HCT116 (cell line): ENCODE data around the gene CCDC187. TPM values are rescaled to one million over a fixed set of nuclear protein-coding genes. Genes with fewer than 3 reads are reported as not detected.

Source experiments
- ATAC-seq: fragments of 200-7000 bp; cut with Tn5 transposase; 2 replicates; pipeline ENCODE4 v1.9.1; 2020; ENCODE audit warnings: mild to moderate bottlenecking, moderate library complexity
- BruUV-seq: library from RNA; stranded (reverse); fragments of 400-500 nt; replicated peaks from 2 replicates; lab custom pipeline; 2021; lab: Mats Ljungman, UMichigan
- CTCF ChIA-PET: fragments of 300-600 bp; sonication (Branson Sonifier 250); formaldehyde crosslinking; loops from one replicate; lab custom pipeline; 2021; ENCODE audit warnings: antibody characterized with exemption; lab: Charles Lee
- POLR2A ChIA-PET: fragments of 300-600, 350-600 bp; sonication (Branson Sonifier 250); formaldehyde crosslinking; loops from one replicate; lab custom pipeline; 2021; ENCODE audit warnings: antibody characterized with exemption; lab: Charles Lee
- RAD21 ChIA-PET, 2 experiments: fragments of 300-600 bp; sonication (Branson Sonifier 250); formaldehyde crosslinking; loops; one replicate each; lab custom pipeline; 2023; ENCODE audit warnings: low total read pairs in 2 of 2; ENCODE audit not compliant: uncharacterized antibody in 2 of 2, unreplicated experiment in 2 of 2, low non-redundant PET in 1 of 2; lab: Charles Lee
- DNase-seq: peaks from one replicate; pipeline ENCODE4 v3.0.0-alpha.2; 2010; ENCODE audit warnings: low read depth, low spot score
- H2AFZ ChIP-seq: fragments of 200-600 bp; shearing (Covaris generic), sonication (generic); 2 replicates; pipeline ENCODE4 v1.6.1; 2017; ENCODE audit warnings: low read depth, mixed run types, mixed read lengths, antibody characterized with exemption, low read length; ENCODE audit not compliant: poor library complexity, severe bottlenecking
- H3K27ac ChIP-seq: 2 replicates; pipeline ENCODE4 v1.5.1; 2012; ENCODE audit warnings: low read depth, low read length
- H3K27me3 ChIP-seq: fragments of 200-600 bp; sonication (generic); 2 replicates; pipeline ENCODE4 v1.6.1; 2016; ENCODE audit warnings: mixed run types, low read length, mixed read lengths; ENCODE audit not compliant: insufficient read depth
- H3K36me3 ChIP-seq, 2 experiments: fragments of 200-500 bp in 1 of 2; fragments of 200-600 bp in 1 of 2; sonication (Bioruptor generic) in 1 of 2; sonication (generic) in 1 of 2; 2 replicates each; pipeline versions ENCODE4 v1.5.1 to v1.6.1; 2014 to 2016; ENCODE audit warnings: low read length in 2 of 2, inconsistent platforms in 1 of 2, mixed read lengths in 1 of 2, mixed run types in 1 of 2; ENCODE audit not compliant: insufficient read depth in 2 of 2, control insufficient read depth in 1 of 2
- H3K4me1 ChIP-seq, 2 experiments: fragments of 200-600 bp in 1 of 2; sonication (generic) in 1 of 2; 2 replicates each; pipeline versions ENCODE4 v1.5.1 to v1.6.1; 2012 to 2017; ENCODE audit warnings: low read length in 2 of 2, inconsistent platforms in 1 of 2, mild to moderate bottlenecking in 1 of 2, mixed read lengths in 1 of 2, mixed run types in 1 of 2, moderate library complexity in 1 of 2; ENCODE audit not compliant: insufficient read depth in 2 of 2, control insufficient read depth in 1 of 2
- H3K4me2 ChIP-seq: fragments of 200-600 bp; sonication (generic); 2 replicates; pipeline ENCODE4 v1.6.1; 2017; ENCODE audit warnings: mixed run types, low read length, mixed read lengths
- H3K4me3 ChIP-seq, 2 experiments: fragments of 200-600 bp in 1 of 2; sonication (generic) in 1 of 2; replicated peaks in 1 of 2; 2 replicates each; pipeline ENCODE4 v1.5.1; 2011 to 2016; ENCODE audit warnings: low read length in 2 of 2, control low read depth in 1 of 2, low read depth in 1 of 2, mild to moderate bottlenecking in 1 of 2, mixed read lengths in 1 of 2, mixed run types in 1 of 2
- H3K79me2 ChIP-seq: fragments of 200-600 bp; sonication (generic); 2 replicates; pipeline ENCODE4 v1.6.1; 2017; ENCODE audit warnings: mild to moderate bottlenecking, mixed run types, low read length, moderate library complexity, mixed read lengths; ENCODE audit not compliant: insufficient read depth
- H3K9ac ChIP-seq: fragments of 200-600 bp; sonication (generic); 2 replicates; pipeline ENCODE4 v1.6.1; 2016; ENCODE audit warnings: low read length, mixed read lengths
- H3K9me2 ChIP-seq: fragments of 200-600 bp; sonication (generic), shearing (Covaris generic); 2 replicates; pipeline ENCODE4 v1.6.1; 2017; ENCODE audit warnings: mixed run types, mild to moderate bottlenecking, moderate library complexity; ENCODE audit not compliant: insufficient read depth
- H3K9me3 ChIP-seq, 2 experiments: fragments of 200-500 bp in 1 of 2; fragments of 200-600 bp in 1 of 2; sonication (Bioruptor generic) in 1 of 2; sonication (generic) in 1 of 2; 2 replicates each; pipeline ENCODE4 v1.6.1; 2014 to 2017; ENCODE audit warnings: low read length in 2 of 2, mixed read lengths in 2 of 2, inconsistent platforms in 1 of 2, low read depth in 1 of 2, mild to moderate bottlenecking in 1 of 2, mixed run types in 1 of 2, moderate library complexity in 1 of 2; ENCODE audit not compliant: control insufficient read depth in 1 of 2, insufficient read depth in 1 of 2
- H4K20me1 ChIP-seq: fragments of 200-600 bp; sonication (generic), shearing (Covaris generic); 2 replicates; pipeline ENCODE4 v1.6.1; 2017; ENCODE audit warnings: mixed run types, mild to moderate bottlenecking, moderate library complexity; ENCODE audit not compliant: insufficient read depth
- ELF1 ChIP-seq: IDR thresholded peaks from 2 replicates; pipeline ENCODE4 v1.6.1; 2012; ENCODE audit warnings: low read depth, borderline replicate concordance
- EZH2phosphoT487 ChIP-seq: fragments of 200-600 bp; IDR thresholded peaks from 2 replicates; pipeline ENCODE4 v1.6.1; 2018; ENCODE audit warnings: antibody characterized with exemption, borderline replicate concordance
- MAX ChIP-seq: IDR thresholded peaks from 2 replicates; pipeline ENCODE4 v1.6.1; 2012
- POLR2AphosphoS5 ChIP-seq: IDR thresholded peaks from 2 replicates; pipeline ENCODE4 v1.6.1; 2011; ENCODE audit warnings: mild to moderate bottlenecking, low read depth, low read length, moderate library complexity
- RAD21 ChIP-seq: IDR thresholded peaks from 2 replicates; pipeline ENCODE4 v1.6.1; 2012; ENCODE audit warnings: low read depth, mild to moderate bottlenecking
- REST ChIP-seq: IDR thresholded peaks from 2 replicates; pipeline ENCODE4 v1.6.1; 2012; ENCODE audit warnings: low read depth
- SP1 ChIP-seq: IDR thresholded peaks from 2 replicates; pipeline ENCODE4 v1.6.1; 2012; ENCODE audit warnings: low read depth
- TCF7L2 ChIP-seq: IDR thresholded peaks from 2 replicates; pipeline ENCODE4 v1.7.0; 2011; ENCODE audit warnings: borderline replicate concordance, inconsistent platforms; ENCODE audit not compliant: insufficient read depth, insufficient read length; ENCODE audit errors: extremely low read depth
- YY1 ChIP-seq: IDR thresholded peaks from 2 replicates; pipeline ENCODE4 v1.6.1; 2011; ENCODE audit warnings: low read length, low read depth, moderate library complexity, mild to moderate bottlenecking; ENCODE audit not compliant: insufficient replicate concordance; ENCODE audit errors: extremely low read depth
- ZBTB33 ChIP-seq: IDR thresholded peaks from 2 replicates; pipeline ENCODE4 v1.6.1; 2011; ENCODE audit warnings: mild to moderate bottlenecking, low read length, moderate library complexity; ENCODE audit not compliant: insufficient replicate concordance; ENCODE audit errors: extremely low read depth
- ZFX ChIP-seq: fragments of 450-650 bp; IDR thresholded peaks from 2 replicates; pipeline ENCODE4 v1.6.1; 2017
- ZNF274 ChIP-seq: fragments of 200-500 bp; sonication (Bioruptor generic); IDR thresholded peaks from 2 replicates; pipeline ENCODE4 v1.6.1; 2014; ENCODE audit warnings: mild to moderate bottlenecking, low read depth, low read length, inconsistent platforms
- intact Hi-C: fragments of 100-400 bp; cut with micrococcal nuclease; formaldehyde crosslinking; loops from 2 replicates; pipeline ENCODE4 v1.10.0; 2022
- total RNA-seq: library from RNA; stranded (reverse); gene quantifications from one replicate; pipeline ENCODE4 v1.2.1, GENCODE V29; 2021; ENCODE audit not compliant: unreplicated experiment

Gene CCDC187
- total RNA-seq, 1 experiment from 2014 or later, result 4.6 TPM

GRCh38 chr9:136344544-136345280 lies 40.8 kb upstream of the CCDC187 start:
- Histone ChIP-seq H3K27me3 (no peaks in the 10 kb centered on the region), H3K79me2 (no peaks in the 10 kb centered on the region), H3K9me3 (no peaks in the 10 kb centered on the region), H3K9me2 (no peaks in the 10 kb centered on the region), H3K4me2 (0 out of 2 replicates have a peak overlapping the region, but pooled peaks have one; percentile 61), H3K4me3 (no peak overlapping the region), H3K27ac (peak overlapping the region; percentile 44; the same call in 1 of the 2 replicates), H3K36me3 (no peaks in the 10 kb centered on the region; a peak in 1 of 4 replicates), H4K20me1 (no peaks in the 10 kb centered on the region), H3K9ac (0 out of 2 replicates have a peak overlapping the region, but pooled peaks have one; percentile 27), H3K4me1 (peaks cover 18 to 36% of the 10 kb centered on the region in 2 experiments; a peak in 3 of 4 replicates), H2AFZ (no peak overlapping the region)
- ChIA-PET RAD21 (no interaction called here), CTCF (interaction anchor here (1.3 to 1.9 kb wide), 2 partner anchors 8 to 10 kb away, joined by 5 read pairs; no protein-coding TSS in a partner anchor), POLR2A (no interaction called here)
- ATAC-seq (no peak), DNase-seq (no peak)
- intact Hi-C loops, result no loop called here
- TF ChIP-seq TCF7L2 (no peak), SP1 (no peak), ELF1 (no peak), YY1 (no peak), REST (no peak), ZBTB33 (no peak), ZFX (no peak), EZH2phosphoT487 (no peak), POLR2AphosphoS5 (no peak), RAD21 (no peak), ZNF274 (no peak), MAX (no peak)
- no TSS peak for BruUV-seq
